ENCODE results near the gene MRPL34. TPM values are rescaled to one million over a fixed set of nuclear protein-coding genes. Genes with fewer than 3 reads are reported as not detected.
A peak's percentile ranks its signal among the peaks of the same experiment; 100 is the strongest.

Gene MRPL34
- total RNA-seq, 4 donors from 2014 or later: 131 to 173 (median 147) TPM

- TF ChIP-seq POLR2AphosphoS5 (IDR thresholded peaks at IDR 0.05) (no peak), EP300 (IDR thresholded peaks at IDR 0.05) (no peak), POLR2A (IDR thresholded peaks at IDR 0.05; ENCODE audit: low read depth) (no peak)
- TF ChIP-seq, protein P1, sequence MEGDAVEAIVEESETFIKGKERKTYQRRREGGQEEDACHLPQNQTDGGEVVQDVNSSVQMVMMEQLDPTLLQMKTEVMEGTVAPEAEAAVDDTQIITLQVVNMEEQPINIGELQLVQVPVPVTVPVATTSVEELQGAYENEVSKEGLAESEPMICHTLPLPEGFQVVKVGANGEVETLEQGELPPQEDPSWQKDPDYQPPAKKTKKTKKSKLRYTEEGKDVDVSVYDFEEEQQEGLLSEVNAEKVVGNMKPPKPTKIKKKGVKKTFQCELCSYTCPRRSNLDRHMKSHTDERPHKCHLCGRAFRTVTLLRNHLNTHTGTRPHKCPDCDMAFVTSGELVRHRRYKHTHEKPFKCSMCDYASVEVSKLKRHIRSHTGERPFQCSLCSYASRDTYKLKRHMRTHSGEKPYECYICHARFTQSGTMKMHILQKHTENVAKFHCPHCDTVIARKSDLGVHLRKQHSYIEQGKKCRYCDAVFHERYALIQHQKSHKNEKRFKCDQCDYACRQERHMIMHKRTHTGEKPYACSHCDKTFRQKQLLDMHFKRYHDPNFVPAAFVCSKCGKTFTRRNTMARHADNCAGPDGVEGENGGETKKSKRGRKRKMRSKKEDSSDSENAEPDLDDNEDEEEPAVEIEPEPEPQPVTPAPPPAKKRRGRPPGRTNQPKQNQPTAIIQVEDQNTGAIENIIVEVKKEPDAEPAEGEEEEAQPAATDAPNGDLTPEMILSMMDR (IDR thresholded peaks at IDR 0.05): no peak
- Histone ChIP-seq H3K27ac (replicated peaks in 1 of 4) (no peak overlapping the region), H3K9me3 (no peaks in the 10 kb centered on the region), H3K4me3 (no peak overlapping the region), H3K27me3 (peaks cover 0 to 28% (median 12%) of the 10 kb centered on the region in 4 donors), H3K4me1 (peaks cover 14 to 30% (median 24%) of the 10 kb centered on the region in 4 donors), H3K36me3 (no peaks in the 10 kb centered on the region)
- intact Hi-C loops (cut with DNase I): no loop called here
- DNase-seq (ENCODE audit: extremely low spot score): no peak
- 88% methylated on average over 18 of the region's 18 CpGs for WGBS
Measured at GRCh38 chr19:17285415-17286135, 20.1 kb upstream of the MRPL34 start.

- H3K36me3 ChIP-seq: no peaks in the 10 kb centered on the region
- no peaks in the 10 kb centered on the region for H3K9me3 ChIP-seq
- no peak for DNase-seq (ENCODE audit: extremely low spot score)
- intact Hi-C loops (cut with DNase I): no loop called here
- no peak overlapping the region for H3K4me3 ChIP-seq
- H3K4me1 ChIP-seq: peaks cover 14 to 27% (median 23%) of the 10 kb centered on the region in 4 donors
- TF ChIP-seq, protein P1 (IDR thresholded peaks at IDR 0.05): no peak
- TF ChIP-seq POLR2AphosphoS5 (IDR thresholded peaks at IDR 0.05) (no peak), POLR2A (IDR thresholded peaks at IDR 0.05; ENCODE audit: low read depth) (no peak), EP300 (IDR thresholded peaks at IDR 0.05) (no peak)
- no peak overlapping the region for H3K27ac ChIP-seq (replicated peaks in 1 of 4)
- 91% methylated on average over 4 of the region's 11 CpGs for WGBS
- peaks cover 0 to 21% (median 12%) of the 10 kb centered on the region in 4 donors for H3K27me3 ChIP-seq
Measured at GRCh38 chr19:17286263-17286662, 19.4 kb upstream of the MRPL34 start.

GRCh38 chr19:17286752-17287151 lies 18.9 kb upstream of the MRPL34 start:
- intact Hi-C loops (cut with DNase I): no loop called here
- DNase-seq (ENCODE audit: extremely low spot score): no peak
- peaks cover 11 to 23% (median 18%) of the 10 kb centered on the region in 4 donors for H3K4me1 ChIP-seq
- H3K27me3 ChIP-seq: peaks cover 0 to 16% (median 7%) of the 10 kb centered on the region in 4 donors
- WGBS: 91% methylated on average over 9 of the region's 9 CpGs
- H3K4me3 ChIP-seq: no peak overlapping the region
- H3K36me3 ChIP-seq: no peaks in the 10 kb centered on the region
- no peak overlapping the region for H3K27ac ChIP-seq (replicated peaks in 1 of 4)
- no peak for TF ChIP-seq POLR2AphosphoS5 (IDR thresholded peaks at IDR 0.05)
- no peak for TF ChIP-seq POLR2A (IDR thresholded peaks at IDR 0.05; ENCODE audit: low read depth)
- TF ChIP-seq, protein P1 (IDR thresholded peaks at IDR 0.05): no peak
- no peak for TF ChIP-seq EP300 (IDR thresholded peaks at IDR 0.05)
- no peaks in the 10 kb centered on the region for H3K9me3 ChIP-seq

GRCh38 chr19:17289489-17289888 lies 16.2 kb upstream of the MRPL34 start:
- Histone ChIP-seq H3K9me3 (no peaks in the 10 kb centered on the region), H3K27ac (replicated peaks in 1 of 4) (no peak overlapping the region), H3K36me3 (peaks cover 0 to 8% (median 5%) of the 10 kb centered on the region in 4 donors), H3K27me3 (no peaks in the 10 kb centered on the region), H3K4me1 (peaks cover 0 to 33% (median 21%) of the 10 kb centered on the region in 4 donors), H3K4me3 (peak overlapping the region in 1 of 4 donors; percentile 22)
- 13% methylated on average over 21 of the region's 22 CpGs for WGBS
- peak; percentile 91 for DNase-seq (ENCODE audit: extremely low spot score)
- no peak for TF ChIP-seq POLR2AphosphoS5 (IDR thresholded peaks at IDR 0.05)
- TF ChIP-seq, protein P1 (IDR thresholded peaks at IDR 0.05): no peak
- no peak for TF ChIP-seq EP300 (IDR thresholded peaks at IDR 0.05)
- intact Hi-C loops (cut with DNase I): no loop called here
